ENCODE data around the gene SOX13.
"Not testable (repeated sequence)": the region's sequence is repeated elsewhere in the genome, so short reads cannot be mapped to it uniquely, and the experiment has no call there.

Gene SOX13

DNA sequence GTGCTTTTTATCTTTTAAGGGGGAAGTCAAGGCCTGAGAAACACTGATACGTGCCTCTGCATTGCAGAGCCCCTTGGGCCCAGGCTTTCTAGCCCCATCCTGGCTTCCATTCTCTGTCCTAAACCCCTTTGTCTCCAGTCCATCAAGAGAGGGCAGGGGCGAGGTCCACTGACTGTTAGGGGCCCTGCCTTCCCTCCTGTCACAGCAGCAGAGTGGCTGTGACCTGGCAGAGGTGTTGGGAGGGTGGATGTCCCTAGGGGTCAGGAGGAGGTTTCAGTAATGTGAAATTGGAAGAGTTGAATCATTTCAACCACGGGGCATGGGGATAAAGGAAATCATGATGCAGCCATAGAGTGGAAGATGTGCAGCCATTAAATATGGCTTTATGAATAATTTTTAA is 24.0 kb downstream of the SOX13 start:
- no peaks in the 10 kb centered on the region for H3K79me2 ChIP-seq (ENCODE audit: control insufficient read depth, low read length)

DNA sequence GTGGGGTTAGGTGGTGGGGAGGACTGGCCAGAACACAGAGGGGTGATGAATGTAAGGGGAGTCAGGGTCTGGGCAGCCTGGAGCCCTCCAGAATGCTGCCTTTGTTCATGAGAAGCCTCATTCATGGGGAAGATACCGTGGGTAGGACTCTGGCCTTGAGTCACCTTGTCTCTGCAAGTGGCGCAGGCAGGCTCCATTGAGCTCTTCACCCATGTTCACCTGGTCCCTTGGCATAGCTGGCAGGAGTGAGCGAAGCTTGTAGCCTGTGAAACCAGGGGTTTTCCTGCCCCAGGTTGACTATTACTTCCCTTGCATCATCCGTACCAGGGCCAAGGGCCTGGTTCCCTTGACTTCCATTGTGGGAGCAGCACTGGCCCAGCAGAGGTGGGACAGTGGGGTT is 25.8 kb downstream of the SOX13 start:
- no peak overlapping the region for H3K27ac ChIP-seq (ENCODE audit: low read depth, low read length)
- no peaks in the 10 kb centered on the region for H3K9me3 ChIP-seq (ENCODE audit: control insufficient read depth, insufficient read depth, low read length)
- no peak for TF ChIP-seq EZH2phosphoT487 (IDR thresholded peaks at IDR 0.05; ENCODE audit: borderline replicate concordance, low read length)
- TF ChIP-seq, protein P1, sequence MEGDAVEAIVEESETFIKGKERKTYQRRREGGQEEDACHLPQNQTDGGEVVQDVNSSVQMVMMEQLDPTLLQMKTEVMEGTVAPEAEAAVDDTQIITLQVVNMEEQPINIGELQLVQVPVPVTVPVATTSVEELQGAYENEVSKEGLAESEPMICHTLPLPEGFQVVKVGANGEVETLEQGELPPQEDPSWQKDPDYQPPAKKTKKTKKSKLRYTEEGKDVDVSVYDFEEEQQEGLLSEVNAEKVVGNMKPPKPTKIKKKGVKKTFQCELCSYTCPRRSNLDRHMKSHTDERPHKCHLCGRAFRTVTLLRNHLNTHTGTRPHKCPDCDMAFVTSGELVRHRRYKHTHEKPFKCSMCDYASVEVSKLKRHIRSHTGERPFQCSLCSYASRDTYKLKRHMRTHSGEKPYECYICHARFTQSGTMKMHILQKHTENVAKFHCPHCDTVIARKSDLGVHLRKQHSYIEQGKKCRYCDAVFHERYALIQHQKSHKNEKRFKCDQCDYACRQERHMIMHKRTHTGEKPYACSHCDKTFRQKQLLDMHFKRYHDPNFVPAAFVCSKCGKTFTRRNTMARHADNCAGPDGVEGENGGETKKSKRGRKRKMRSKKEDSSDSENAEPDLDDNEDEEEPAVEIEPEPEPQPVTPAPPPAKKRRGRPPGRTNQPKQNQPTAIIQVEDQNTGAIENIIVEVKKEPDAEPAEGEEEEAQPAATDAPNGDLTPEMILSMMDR (IDR thresholded peaks at IDR 0.05; ENCODE audit: low read depth, low read length, poor library complexity, severe bottlenecking): no peak
- no peaks in the 10 kb centered on the region for H3K36me3 ChIP-seq (ENCODE audit: control insufficient read depth, low read length)
- H3K27me3 ChIP-seq (ENCODE audit: control insufficient read depth, low read length): peaks cover 5% of the 10 kb centered on the region; the same call in 1 of the 2 replicates
- H4K20me1 ChIP-seq (ENCODE audit: control insufficient read depth, insufficient read depth, low read depth, low read length): no peaks in the 10 kb centered on the region
- no peaks in the 10 kb centered on the region for H3K9me2 ChIP-seq (replicated peaks; ENCODE audit: control insufficient read depth, low read length)
- H3K4me3 ChIP-seq (ENCODE audit: low read length): no peak overlapping the region
- H3K4me1 ChIP-seq (ENCODE audit: control insufficient read depth, low read length): no peaks in the 10 kb centered on the region
- no peaks in the 10 kb centered on the region for H3F3A ChIP-seq (ENCODE audit: control insufficient read depth, insufficient read depth)
- H3K79me2 ChIP-seq (ENCODE audit: control insufficient read depth, low read length): no peaks in the 10 kb centered on the region
- no peak overlapping the region for H3K4me2 ChIP-seq (ENCODE audit: low read length)

More for the DNA sequence above, 24.0 kb downstream of the SOX13 start:
- no peak for TF ChIP-seq EZH2phosphoT487 (IDR thresholded peaks at IDR 0.05; ENCODE audit: borderline replicate concordance, low read length)
- TF ChIP-seq, protein P1 (IDR thresholded peaks at IDR 0.05; ENCODE audit: low read depth, low read length, poor library complexity, severe bottlenecking): no peak
- Histone ChIP-seq H3K9me2 (replicated peaks; ENCODE audit: control insufficient read depth, low read length) (no peaks in the 10 kb centered on the region), H3K4me2 (ENCODE audit: low read length) (no peak overlapping the region), H3K9me3 (ENCODE audit: control insufficient read depth, insufficient read depth, low read length) (no peaks in the 10 kb centered on the region), H3K4me1 (ENCODE audit: control insufficient read depth, low read length) (no peaks in the 10 kb centered on the region), H3K36me3 (ENCODE audit: control insufficient read depth, low read length) (no peaks in the 10 kb centered on the region), H3F3A (ENCODE audit: control insufficient read depth, insufficient read depth) (no peaks in the 10 kb centered on the region), H3K27ac (ENCODE audit: low read depth, low read length) (no peak overlapping the region), H3K4me3 (ENCODE audit: low read length) (no peak overlapping the region), H3K27me3 (ENCODE audit: control insufficient read depth, low read length) (peaks cover 1% of the 10 kb centered on the region; the same call in 1 of the 2 replicates), H4K20me1 (ENCODE audit: control insufficient read depth, insufficient read depth, low read depth, low read length) (no peaks in the 10 kb centered on the region)

DNA sequence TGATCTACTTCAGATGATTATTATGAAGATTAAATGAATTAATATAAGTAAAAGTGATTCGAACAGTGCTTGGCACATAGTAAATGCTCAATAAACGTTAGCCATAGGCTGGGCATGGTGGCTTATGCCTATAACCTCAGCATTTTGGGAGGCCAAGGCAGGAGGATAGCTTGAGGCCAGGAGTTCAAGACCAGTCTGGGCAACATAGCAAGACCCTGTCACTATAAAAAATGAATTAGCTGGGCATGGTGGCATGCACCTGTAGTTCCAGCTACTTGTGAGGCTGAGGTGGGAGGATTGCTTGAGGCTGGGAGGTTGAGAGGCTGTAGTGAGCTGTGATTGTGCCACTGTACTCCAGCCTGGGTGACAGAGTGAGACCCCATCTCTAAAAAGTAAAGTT is 26.8 kb downstream of the SOX13 start:
- H3K9me2 ChIP-seq (replicated peaks; ENCODE audit: control insufficient read depth, low read length); H3K36me3 ChIP-seq (ENCODE audit: control insufficient read depth, low read length); H3F3A ChIP-seq (ENCODE audit: control insufficient read depth, insufficient read depth); H3K9me3 ChIP-seq (ENCODE audit: control insufficient read depth, insufficient read depth, low read length); H3K4me2 ChIP-seq (ENCODE audit: low read length); H3K4me1 ChIP-seq (ENCODE audit: control insufficient read depth, low read length); H3K79me2 ChIP-seq (ENCODE audit: control insufficient read depth, low read length); H3K27ac ChIP-seq (ENCODE audit: low read depth, low read length); H4K20me1 ChIP-seq (ENCODE audit: control insufficient read depth, insufficient read depth, low read depth, low read length); H3K27me3 ChIP-seq (ENCODE audit: control insufficient read depth, low read length); H3K4me3 ChIP-seq (ENCODE audit: low read length): not testable (repeated sequence)

DNA sequence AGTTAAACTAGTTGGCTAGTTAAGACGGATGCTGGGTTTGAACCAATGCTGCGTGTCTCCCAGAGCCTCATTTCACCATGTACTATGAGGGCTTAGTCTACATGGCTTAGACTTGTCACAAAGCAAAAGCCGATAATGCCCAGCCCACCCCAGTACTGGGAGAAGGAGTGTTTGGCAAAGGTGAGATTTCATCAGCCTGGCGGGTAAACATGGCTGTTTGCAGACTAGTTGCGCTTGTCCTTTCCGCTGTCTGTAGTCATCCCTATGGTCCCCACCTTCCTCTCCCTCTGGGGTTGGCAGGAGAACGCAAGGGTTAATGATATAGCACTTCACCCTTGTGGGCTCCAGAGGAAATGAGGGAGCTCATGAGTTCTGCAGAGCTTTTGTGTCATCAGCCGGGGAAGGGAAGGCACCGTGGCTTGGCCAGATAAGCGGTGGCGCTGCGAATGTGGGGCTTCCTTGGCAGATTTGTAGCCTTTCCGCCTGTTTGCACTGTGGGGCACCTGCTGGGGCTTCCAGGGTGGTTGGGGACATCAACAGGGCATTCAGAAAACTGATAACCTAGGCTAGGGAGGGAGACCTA is 29.2 kb downstream of the SOX13 start:
- Histone ChIP-seq H3K9me2 (replicated peaks; ENCODE audit: control insufficient read depth, low read length) (no peaks in the 10 kb centered on the region), H3K27me3 (ENCODE audit: control insufficient read depth, low read length) (peaks cover 8% of the 10 kb centered on the region; the same call in 1 of the 2 replicates), H3K4me3 (ENCODE audit: low read length) (no peak overlapping the region), H3K36me3 (ENCODE audit: control insufficient read depth, low read length) (no peaks in the 10 kb centered on the region), H3K4me1 (ENCODE audit: control insufficient read depth, low read length) (no peaks in the 10 kb centered on the region), H3K9me3 (ENCODE audit: control insufficient read depth, insufficient read depth, low read length) (no peaks in the 10 kb centered on the region), H4K20me1 (ENCODE audit: control insufficient read depth, insufficient read depth, low read depth, low read length) (no peaks in the 10 kb centered on the region), H3K27ac (ENCODE audit: low read depth, low read length) (no peak overlapping the region), H3K79me2 (ENCODE audit: control insufficient read depth, low read length) (no peaks in the 10 kb centered on the region), H3F3A (ENCODE audit: control insufficient read depth, insufficient read depth) (no peaks in the 10 kb centered on the region), H3K4me2 (ENCODE audit: low read length) (no peak overlapping the region)
- TF ChIP-seq, protein P1 (IDR thresholded peaks at IDR 0.05; ENCODE audit: low read depth, low read length, poor library complexity, severe bottlenecking): no peak
- TF ChIP-seq EZH2phosphoT487 (IDR thresholded peaks at IDR 0.05; ENCODE audit: borderline replicate concordance, low read length): no peak

Data from DOHH2 (cell line).